IMR-90 (cell line): ENCODE measurements around the gene NTRK2. TPM values are rescaled to one million over a fixed set of nuclear protein-coding genes. Genes with fewer than 3 reads are reported as not detected.

Experiments used
- ATAC-seq: fragments of 200-7000 bp; cut with Tn5 transposase; 2 replicates; pipeline ENCODE4 v1.9.1; 2020; ENCODE audit warnings: low read depth, mild to moderate bottlenecking, moderate library complexity
- BruUV-seq: library from RNA; stranded (reverse); fragments of 400-500 nt; replicated peaks from 2 replicates; lab custom pipeline; 2021; lab: Mats Ljungman, UMichigan
- CTCF ChIA-PET: fragments of 300-600 bp; formaldehyde crosslinking; extraction: SDS; loops from one replicate; lab custom pipeline; 2021; ENCODE audit warnings: antibody characterized with exemption; lab: Yijun Ruan, JAX
- POLR2A ChIA-PET: fragments of 300-600 bp; sonication (Branson Sonifier 250); formaldehyde crosslinking; loops from one replicate; lab custom pipeline; 2022; ENCODE audit warnings: antibody characterized with exemption; ENCODE audit not compliant: unreplicated experiment; lab: Charles Lee
- DNase-seq: peaks from one replicate; pipeline ENCODE4 v3.0.0; 2013
- H2AFZ ChIP-seq: replicated peaks from 2 replicates; pipeline ENCODE3; 2013; ENCODE audit warnings: low read length, mild to moderate bottlenecking; ENCODE audit not compliant: poor library complexity
- H2AK5ac ChIP-seq: 2 replicates; pipeline ENCODE4 v1.6.1; 2013; ENCODE audit warnings: low read depth, low read length, inconsistent platforms
- H2AK9ac ChIP-seq: replicated peaks from 2 replicates; pipeline ENCODE3; 2013; ENCODE audit warnings: mild to moderate bottlenecking, low read depth, low read length, moderate library complexity; ENCODE audit not compliant: poor library complexity
- H2BK120ac ChIP-seq: 2 replicates; pipeline ENCODE4 v1.6.1; 2013; ENCODE audit warnings: low read depth, low read length, inconsistent platforms
- H2BK15ac ChIP-seq: 3 replicates; pipeline ENCODE4 v1.6.1; 2013; ENCODE audit warnings: low read depth, low read length, inconsistent platforms
- H2BK20ac ChIP-seq: 2 replicates; pipeline ENCODE4 v1.6.1; 2013; ENCODE audit warnings: low read depth, mild to moderate bottlenecking, inconsistent platforms, low read length, moderate library complexity
- H2BK5ac ChIP-seq: 2 replicates; pipeline ENCODE4 v1.6.1; 2013; ENCODE audit warnings: mild to moderate bottlenecking, low read depth, low read length, inconsistent platforms; ENCODE audit not compliant: poor library complexity, severe bottlenecking
- H3K14ac ChIP-seq: replicated peaks from 2 replicates; pipeline ENCODE4 v1.6.1; 2013; ENCODE audit warnings: low read depth, low read length, inconsistent platforms
- H3K18ac ChIP-seq: 2 replicates; pipeline ENCODE4 v1.6.1; 2013; ENCODE audit warnings: low read depth, low read length, control low read depth
- H3K23ac ChIP-seq: 2 replicates; pipeline ENCODE4 v1.6.1; 2013; ENCODE audit warnings: low read depth, low read length, inconsistent platforms
- H3K27ac ChIP-seq: 2 replicates; pipeline ENCODE4 v1.5.1; 2013; ENCODE audit warnings: mild to moderate bottlenecking, control low read depth, low read length; ENCODE audit not compliant: insufficient read depth
- H3K27me3 ChIP-seq: 2 replicates; pipeline ENCODE4 v1.6.1; 2013; ENCODE audit warnings: low read length; ENCODE audit not compliant: control insufficient read depth, insufficient read depth
- H3K36me3 ChIP-seq: 2 replicates; pipeline ENCODE4 v1.6.1; 2013; ENCODE audit warnings: low read length, mixed read lengths; ENCODE audit not compliant: control insufficient read depth, insufficient read depth
- H3K4ac ChIP-seq: 2 replicates; pipeline ENCODE4 v1.6.1; 2013; ENCODE audit warnings: low read depth, low read length, inconsistent platforms
- H3K4me1 ChIP-seq: 2 replicates; pipeline ENCODE4 v1.6.1; 2013; ENCODE audit warnings: low read length, mixed read lengths; ENCODE audit not compliant: control insufficient read depth, insufficient read depth
- H3K4me2 ChIP-seq: 2 replicates; pipeline ENCODE4 v1.6.1; 2013; ENCODE audit warnings: low read depth, mild to moderate bottlenecking, control low read depth, low read length, moderate library complexity
- H3K4me3 ChIP-seq: 2 replicates; pipeline ENCODE4 v1.5.1; 2013; ENCODE audit warnings: low read depth, mild to moderate bottlenecking, control low read depth, low read length, moderate library complexity; ENCODE audit not compliant: insufficient read depth
- H3K56ac ChIP-seq: 2 replicates; pipeline ENCODE4 v1.6.1; 2013; ENCODE audit warnings: low read length, inconsistent platforms; ENCODE audit not compliant: insufficient read depth; ENCODE audit errors: extremely low read depth
- H3K79me1 ChIP-seq, 2 experiments: 2 replicates each; pipeline ENCODE4 v1.6.1; 2013; ENCODE audit warnings: low read length in 2 of 2, inconsistent platforms in 1 of 2, low read depth in 1 of 2
- H3K9ac ChIP-seq: 2 replicates; pipeline ENCODE4 v1.6.1; 2013; ENCODE audit warnings: low read depth, low read length, control low read depth
- H3K9me1 ChIP-seq: 2 replicates; pipeline ENCODE4 v1.6.1; 2013; ENCODE audit warnings: low read length, inconsistent platforms; ENCODE audit not compliant: insufficient read depth
- H3K9me3 ChIP-seq: 2 replicates; pipeline ENCODE4 v1.6.1; 2013; ENCODE audit warnings: low read length; ENCODE audit not compliant: control insufficient read depth, insufficient read depth
- H4K20me1 ChIP-seq: 2 replicates; pipeline ENCODE4 v1.6.1; 2013; ENCODE audit warnings: low read length, inconsistent platforms; ENCODE audit not compliant: insufficient read depth
- H4K5ac ChIP-seq: 2 replicates; pipeline ENCODE4 v1.6.1; 2013; ENCODE audit warnings: mild to moderate bottlenecking, low read depth, low read length, control low read depth
- H4K8ac ChIP-seq, 2 experiments: 2 replicates each; pipeline ENCODE4 v1.6.1; 2013; ENCODE audit warnings: low read depth in 2 of 2, low read length in 2 of 2, control low read depth in 1 of 2, inconsistent platforms in 1 of 2
- H4K91ac ChIP-seq: 2 replicates; pipeline ENCODE4 v1.6.1; 2013; ENCODE audit warnings: low read depth, low read length, inconsistent platforms; ENCODE audit not compliant: insufficient read depth
- BHLHE40 ChIP-seq: fragments of 150-350 bp; IDR thresholded peaks from 2 replicates; pipeline ENCODE4 v1.6.1; 2016; ENCODE audit warnings: mild to moderate bottlenecking, low read depth, low read length
- CEBPB ChIP-seq: IDR thresholded peaks from 2 replicates; pipeline ENCODE4 v1.6.1; 2012; ENCODE audit warnings: low read depth, low read length, improper control_type of control experiment
- CHD1 ChIP-seq: IDR thresholded peaks from 2 replicates; pipeline ENCODE4 v1.6.1; 2012; ENCODE audit warnings: low read depth, low read length, improper control_type of control experiment
- CTCF ChIP-seq: conservative IDR thresholded peaks from 2 replicates; pipeline ENCODE4 v1.5.1; 2012; ENCODE audit warnings: mild to moderate bottlenecking, low read depth, low read length, improper control_type of control experiment
- FOS ChIP-seq: fragments of 150-350 bp; IDR thresholded peaks from 2 replicates; pipeline ENCODE4 v1.6.1; 2016; ENCODE audit warnings: low read depth, low read length
- MAFK ChIP-seq: IDR thresholded peaks from 2 replicates; pipeline ENCODE4 v1.6.1; 2012; ENCODE audit warnings: low read depth, low read length, improper control_type of control experiment
- MAZ ChIP-seq: IDR thresholded peaks from 2 replicates; pipeline ENCODE4 v1.6.1; 2012; ENCODE audit warnings: low read depth, mild to moderate bottlenecking, low read length, improper control_type of control experiment, moderate library complexity, borderline replicate concordance
- MXI1 ChIP-seq: IDR thresholded peaks from 2 replicates; pipeline ENCODE4 v1.6.1; 2012; ENCODE audit warnings: low read depth, mild to moderate bottlenecking, low read length, moderate library complexity, borderline replicate concordance
- NFE2L2 ChIP-seq: fragments of 150-350 bp; IDR thresholded peaks from 2 replicates; pipeline ENCODE4 v1.6.1; 2016; ENCODE audit warnings: low read depth, mild to moderate bottlenecking, low read length
- POLR2A ChIP-seq: IDR thresholded peaks from 2 replicates; pipeline ENCODE4 v1.6.1; 2012; ENCODE audit warnings: mild to moderate bottlenecking, low read depth, low read length
- RAD21 ChIP-seq: IDR thresholded peaks from 2 replicates; pipeline ENCODE4 v1.6.1; 2012; ENCODE audit warnings: low read length, improper control_type of control experiment
- RCOR1 ChIP-seq: IDR thresholded peaks from 2 replicates; pipeline ENCODE4 v1.6.1; 2012; ENCODE audit warnings: mild to moderate bottlenecking, low read length, improper control_type of control experiment; ENCODE audit not compliant: insufficient replicate concordance
- RFX5 ChIP-seq: IDR thresholded peaks from 2 replicates; pipeline ENCODE4 v1.8.0; 2012; ENCODE audit warnings: low read depth, mild to moderate bottlenecking, low read length, moderate library complexity
- SMC3 ChIP-seq: fragments of 150-350 bp; IDR thresholded peaks from 2 replicates; pipeline ENCODE4 v1.6.1; 2016; ENCODE audit warnings: low read depth, mild to moderate bottlenecking, antibody characterized with exemption, low read length, moderate library complexity
- WGBS, 2 experiments: methylation state at CpG; one replicate each; pipeline versions ENCODE4 v1.1.5 to v1.1.7; 2013; ENCODE audit warnings: missing lambda C conversion rate in 2 of 2; ENCODE audit not compliant: insufficient read length in 1 of 2; ENCODE audit errors: extremely low coverage in 2 of 2; 5-methylcytosine and 5-hydroxymethylcytosine counted together
- dilution Hi-C: fragments of 300-500 bp; cut with HindIII; formaldehyde crosslinking; loops from one replicate; pipeline ENCODE4 v1.14.3; 2018; ENCODE audit warnings: low sequenced_read_pairs; ENCODE audit not compliant: unreplicated experiment
- in situ Hi-C: fragments of 300-500 bp; cut with MboI; formaldehyde crosslinking; loops from 3 replicates; pipeline ENCODE4 v1.14.3; 2019; ENCODE audit warnings: low sequenced_read_pairs, inconsistent platforms, mixed read lengths
- intact Hi-C: fragments of 100-400 bp; cut with micrococcal nuclease; formaldehyde crosslinking; loops from 2 replicates; pipeline ENCODE4 v1.10.0; 2022
- polyA plus RNA-seq, 3 experiments: library from polyadenylated mRNA; depleted of rRNA; stranded (reverse); fragments of >200 nt; gene quantifications; 2 replicates each; pipeline ENCODE4 v1.2.3, GENCODE V29; 2012; ENCODE audit warnings: low replicate concordance in 1 of 3
- total RNA-seq: library from RNA; depleted of rRNA; stranded (reverse); fragments of >200 nt; gene quantifications from 2 replicates; pipeline ENCODE4 v1.2.3, GENCODE V29; 2012
- TF ChIP-seq, protein P1 (sequence below): fragments of 150-350 bp; IDR thresholded peaks from 2 replicates; pipeline ENCODE4 v1.6.1; 2017; ENCODE audit warnings: mild to moderate bottlenecking, antibody characterized with exemption, low read length, low read depth

NTRK2 gene
- total and polyA plus RNA-seq, 2 of the 4 experiments (the other 2 are of a cell fraction), result under 0.01 to 0.02 TPM

DNA sequence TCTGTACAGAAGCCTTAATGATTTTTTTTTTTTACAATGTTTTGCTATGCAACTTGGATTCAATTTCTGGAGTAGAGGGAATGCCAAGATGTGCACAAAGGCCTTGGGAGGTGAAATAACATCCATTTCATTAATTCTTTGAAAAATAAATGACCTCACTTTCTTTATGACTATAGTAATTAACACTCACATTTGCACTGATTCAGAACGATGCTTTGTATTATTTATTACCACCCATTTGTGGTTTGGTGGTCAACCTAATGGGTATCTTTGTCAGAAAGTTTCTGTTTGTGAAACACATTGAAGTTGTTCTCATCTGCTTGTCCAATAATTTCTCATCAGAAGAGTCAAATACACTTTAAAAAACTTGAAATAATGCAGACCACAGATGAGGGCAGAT is 169.3 kb downstream of the NTRK2 start:
- no peaks in the 10 kb centered on the region for H3K9me1 ChIP-seq
- H3K27ac ChIP-seq, result no peak overlapping the region
- H3K79me1 ChIP-seq, result no peaks in the 10 kb centered on the region
- no peak overlapping the region for H2AK9ac ChIP-seq
- WGBS, 2 experiments, result no CpG with 5 or more reads among the region's 1 CpG
- no peak overlapping the region for H2BK15ac ChIP-seq
- no peaks in the 10 kb centered on the region for H4K20me1 ChIP-seq
- H3K4me2 ChIP-seq, result no peak overlapping the region
- BruUV-seq, result no TSS peak
- H2AK5ac ChIP-seq, result no peak overlapping the region
- no peak overlapping the region for H3K9ac ChIP-seq
- H3K14ac ChIP-seq, result no peak overlapping the region
- no peak overlapping the region for H3K18ac ChIP-seq
- no peak overlapping the region for H3K4ac ChIP-seq
- H3K36me3 ChIP-seq, result no peaks in the 10 kb centered on the region
- ChIA-PET CTCF (no interaction called here), POLR2A (no interaction called here)
- no peak overlapping the region for H4K8ac ChIP-seq
- no peaks in the 10 kb centered on the region for H3K27me3 ChIP-seq
- H3K4me3 ChIP-seq, result no peak overlapping the region
- H2BK20ac ChIP-seq, result no peak overlapping the region
- H2BK5ac ChIP-seq, result no peak overlapping the region
- TF ChIP-seq BHLHE40 (no peak), RAD21 (no peak), SMC3 (no peak), RCOR1 (no peak), CEBPB (no peak), FOS (no peak), NFE2L2 (no peak), CTCF (no peak), MAFK (no peak), MAZ (no peak), RFX5 (no peak), POLR2A (no peak), CHD1 (no peak), MXI1 (no peak)
- TF ChIP-seq, protein P1, sequence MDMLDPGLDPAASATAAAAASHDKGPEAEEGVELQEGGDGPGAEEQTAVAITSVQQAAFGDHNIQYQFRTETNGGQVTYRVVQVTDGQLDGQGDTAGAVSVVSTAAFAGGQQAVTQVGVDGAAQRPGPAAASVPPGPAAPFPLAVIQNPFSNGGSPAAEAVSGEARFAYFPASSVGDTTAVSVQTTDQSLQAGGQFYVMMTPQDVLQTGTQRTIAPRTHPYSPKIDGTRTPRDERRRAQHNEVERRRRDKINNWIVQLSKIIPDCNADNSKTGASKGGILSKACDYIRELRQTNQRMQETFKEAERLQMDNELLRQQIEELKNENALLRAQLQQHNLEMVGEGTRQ, result no peak
- peaks cover 10% of the 10 kb centered on the region for H3K9me3 ChIP-seq
- in situ Hi-C loops, result no loop called here
- no peak overlapping the region for H4K5ac ChIP-seq
- intact Hi-C loops, result no loop called here
- H2AFZ ChIP-seq, result no peak overlapping the region
- no peak overlapping the region for H3K23ac ChIP-seq
- H3K4me1 ChIP-seq, result no peaks in the 10 kb centered on the region
- H4K91ac ChIP-seq, result no peak overlapping the region
- DNase-seq, result no peak
- no peak overlapping the region for H2BK120ac ChIP-seq
- no peak for ATAC-seq
- dilution Hi-C loops, result no loop called here
- H3K56ac ChIP-seq, result no peak overlapping the region
